GM06990 (cell line): ENCODE results near the gene GEMIN7.

Experiments
- DNase-seq: peaks from one replicate; pipeline ENCODE4 v3.0.0-alpha.2; 2011; ENCODE audit not compliant: insufficient read length; ENCODE audit errors: extremely low read depth
- H3K27me3 ChIP-seq: replicated peaks from 2 replicates; pipeline ENCODE4 v1.6.0; 2011; ENCODE audit warnings: low read length; ENCODE audit not compliant: control insufficient read depth, insufficient read depth
- H3K36me3 ChIP-seq: 2 replicates; pipeline ENCODE4 v1.5.1; 2011; ENCODE audit warnings: low read length; ENCODE audit not compliant: control insufficient read depth, insufficient read depth
- H3K4me3 ChIP-seq: replicated peaks from 2 replicates; pipeline ENCODE4 v1.5.1; 2011; ENCODE audit warnings: low read depth, mild to moderate bottlenecking, control low read depth, low read length
- CTCF ChIP-seq: IDR thresholded peaks from 2 replicates; pipeline ENCODE4 v1.5.1; 2011; ENCODE audit warnings: low read length, control low read depth, mild to moderate bottlenecking, inconsistent platforms; ENCODE audit not compliant: insufficient read depth, poor library complexity, severe bottlenecking

GEMIN7 gene

DNA sequence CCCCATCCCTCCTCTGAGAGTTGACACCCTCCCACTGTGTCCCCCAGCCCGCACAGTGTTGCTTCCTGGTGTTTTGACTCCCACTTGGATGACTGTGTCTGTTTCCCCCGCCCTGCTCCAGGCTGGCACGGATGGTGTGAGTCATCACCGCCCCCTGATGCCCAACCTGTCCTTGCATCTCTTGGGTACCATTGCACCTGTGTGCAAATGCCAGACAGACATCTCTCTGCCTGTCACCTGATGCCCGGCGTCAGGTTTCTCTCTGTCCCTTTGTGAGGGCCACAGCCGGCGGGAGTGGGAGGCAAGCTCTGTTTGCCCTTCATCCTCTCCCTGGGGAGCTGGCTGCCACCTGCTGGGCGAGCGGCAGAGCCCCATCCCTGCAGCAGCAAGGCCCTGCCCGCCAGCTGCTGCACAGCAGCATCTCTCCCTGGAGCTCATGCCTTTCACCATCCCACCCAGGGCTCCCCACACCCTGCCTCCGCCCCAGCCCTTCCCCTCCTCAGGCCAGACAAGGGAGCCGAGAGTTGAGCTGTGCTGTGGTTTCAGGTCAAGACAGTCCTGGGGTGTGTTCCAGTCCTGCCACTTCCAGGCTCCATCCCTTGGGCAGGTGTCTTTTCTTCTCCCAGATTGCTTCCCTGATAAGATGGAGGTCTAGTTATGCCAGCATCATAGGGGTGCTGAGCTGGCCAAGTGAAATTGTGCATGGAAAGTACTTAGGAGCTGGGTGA is 52.0 kb downstream of the GEMIN7 start:
- no peaks in the 10 kb centered on the region for H3K27me3 ChIP-seq
- TF ChIP-seq CTCF, result peak; percentile 54
- DNase-seq, result no peak
- no peak overlapping the region for H3K4me3 ChIP-seq
- H3K36me3 ChIP-seq, result peaks cover 2% of the 10 kb centered on the region; the same call in 1 of the 2 replicates

GRCh38 chr19:45133661-45134060 is 54.6 kb downstream of the GEMIN7 start:
- no peak for DNase-seq
- Histone ChIP-seq H3K4me3 (no peak overlapping the region), H3K27me3 (no peaks in the 10 kb centered on the region), H3K36me3 (no peaks in the 10 kb centered on the region)
- no peak for TF ChIP-seq CTCF

GRCh38 chr19:45135176-45135885 is 56.3 kb downstream of the GEMIN7 start:
- DNase-seq, result no peak
- TF ChIP-seq CTCF, result no peak

DNA sequence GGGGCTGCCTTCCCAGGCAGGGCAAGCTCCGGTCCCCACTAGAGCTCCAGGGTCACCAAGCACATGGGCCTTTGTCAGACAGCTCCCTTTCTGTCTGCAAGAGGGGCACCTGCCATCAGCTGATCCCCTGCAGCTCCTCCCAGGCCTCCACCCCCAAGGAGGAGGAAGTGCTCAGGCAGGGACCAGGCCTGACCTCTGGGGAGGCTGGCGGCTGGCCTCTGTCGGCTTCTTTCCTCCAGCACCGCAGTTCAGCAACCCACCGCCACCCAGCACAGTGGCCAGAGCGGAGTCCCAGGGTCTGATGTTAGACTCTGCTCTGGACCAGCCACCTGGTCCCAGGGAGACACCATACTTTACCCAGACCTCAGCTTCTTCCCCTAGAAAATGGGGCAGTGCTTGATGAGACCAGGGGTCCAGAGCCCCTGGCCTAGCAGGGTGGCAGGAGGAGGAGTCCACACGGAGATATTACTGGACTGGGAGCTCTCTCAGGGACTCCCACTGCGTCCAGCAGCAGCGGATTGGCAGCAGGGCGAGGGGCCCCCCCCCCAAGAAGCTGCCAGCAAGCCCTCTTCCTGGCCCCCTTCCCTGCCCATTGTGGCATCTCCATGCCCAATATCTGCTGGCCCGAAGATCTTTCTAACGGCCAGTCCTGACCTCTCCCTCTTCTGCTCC is 57.6 kb downstream of the GEMIN7 start:
- Histone ChIP-seq H3K4me3 (peak overlapping the region; percentile 52), H3K36me3 (peaks cover 2% of the 10 kb centered on the region), H3K27me3 (no peaks in the 10 kb centered on the region)
- TF ChIP-seq CTCF, result no peak
- DNase-seq, result peak; percentile 52

More at GRCh38 chr19:45135176-45135885, 56.3 kb downstream of the GEMIN7 start:
- no peaks in the 10 kb centered on the region for H3K36me3 ChIP-seq
- H3K4me3 ChIP-seq, result no peak overlapping the region
- H3K27me3 ChIP-seq, result no peaks in the 10 kb centered on the region

GRCh38 chr19:45137179-45137761 is 58.2 kb downstream of the GEMIN7 start:
- peak; percentile 83 for DNase-seq
- Histone ChIP-seq H3K36me3 (peaks cover 5% of the 10 kb centered on the region), H3K27me3 (no peaks in the 10 kb centered on the region), H3K4me3 (peak overlapping the region; percentile 52)
- peak; percentile 27 for TF ChIP-seq CTCF
